GM18867 (cell line): ENCODE data around the gene MC1R.

Source experiments
- ATAC-seq: cut with Tn5 transposase; IDR thresholded peaks from one replicate; pipeline ENCODE4 v1.9.1; 2021; ENCODE audit warnings: mild to moderate bottlenecking, moderate library complexity; ENCODE audit not compliant: unreplicated experiment

The MC1R gene

GRCh38 chr16:89895482-89896250 lies 23.0 kb upstream of the MC1R start:
- no peak for ATAC-seq

DNA sequence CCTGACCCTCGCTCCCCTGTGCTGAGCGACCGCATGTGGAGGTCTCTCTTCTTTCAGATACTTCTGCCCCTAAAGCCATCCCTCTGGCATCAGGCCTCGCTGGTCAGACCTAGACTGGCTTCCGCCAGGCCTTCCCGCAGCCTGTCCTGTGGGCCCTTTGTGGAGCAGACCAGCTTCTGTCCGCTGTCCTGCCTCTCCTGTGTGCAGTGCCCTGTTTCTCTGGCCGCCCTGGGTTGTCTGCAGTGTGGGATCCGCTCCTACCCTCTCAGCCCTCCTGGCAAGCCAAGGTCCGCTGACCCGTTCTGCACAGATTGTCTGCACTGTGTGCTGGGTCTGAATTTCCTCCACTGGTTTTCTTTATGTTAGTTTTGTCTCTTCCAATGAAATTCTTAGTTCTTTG lies 21.5 kb upstream of the MC1R start:
- no peak for ATAC-seq

DNA sequence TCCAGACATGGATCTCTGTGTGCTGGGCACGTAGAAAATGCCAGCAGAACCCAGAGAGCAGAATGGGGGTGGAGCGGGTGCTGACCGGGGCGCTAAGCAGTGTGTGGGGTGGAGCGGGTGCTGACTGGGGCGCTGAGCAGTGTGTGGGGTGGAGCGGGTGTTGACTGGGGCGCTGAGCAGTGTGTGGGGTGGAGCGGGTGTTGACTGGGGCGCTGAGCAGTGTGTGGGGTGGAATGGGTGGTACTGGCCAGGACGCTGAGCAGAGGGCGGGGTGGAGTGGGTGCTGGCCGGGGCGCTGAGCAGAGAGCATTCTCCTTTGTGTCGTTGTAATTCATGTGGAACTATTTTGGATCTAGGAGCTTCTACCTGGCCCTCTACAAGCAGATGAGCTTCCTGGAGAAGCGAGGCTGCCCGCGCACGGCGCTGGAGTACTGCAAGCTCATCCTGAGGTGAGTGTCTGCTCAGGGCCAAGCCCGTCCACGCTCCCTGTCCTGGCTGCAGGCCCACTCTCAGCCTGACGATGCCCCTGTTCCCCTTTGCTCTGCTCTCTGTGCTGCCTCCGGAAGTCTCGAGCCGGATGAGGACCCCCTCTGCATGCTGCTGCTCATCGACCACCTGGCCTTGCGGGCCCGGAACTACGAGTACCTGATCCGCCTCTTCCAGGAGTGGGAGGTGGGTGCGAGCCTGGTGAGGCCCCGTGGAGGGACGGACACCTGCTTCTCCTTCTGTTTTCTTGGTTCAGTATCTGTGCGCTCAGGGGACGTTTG lies 20.3 kb upstream of the MC1R start:
- ATAC-seq = no peak

- no peak for ATAC-seq
Measured at GRCh38 chr16:89899879-89900481, 18.7 kb upstream of the MC1R start.

GRCh38 chr16:89900885-89901284 lies 17.8 kb upstream of the MC1R start:
- ATAC-seq = no peak

DNA sequence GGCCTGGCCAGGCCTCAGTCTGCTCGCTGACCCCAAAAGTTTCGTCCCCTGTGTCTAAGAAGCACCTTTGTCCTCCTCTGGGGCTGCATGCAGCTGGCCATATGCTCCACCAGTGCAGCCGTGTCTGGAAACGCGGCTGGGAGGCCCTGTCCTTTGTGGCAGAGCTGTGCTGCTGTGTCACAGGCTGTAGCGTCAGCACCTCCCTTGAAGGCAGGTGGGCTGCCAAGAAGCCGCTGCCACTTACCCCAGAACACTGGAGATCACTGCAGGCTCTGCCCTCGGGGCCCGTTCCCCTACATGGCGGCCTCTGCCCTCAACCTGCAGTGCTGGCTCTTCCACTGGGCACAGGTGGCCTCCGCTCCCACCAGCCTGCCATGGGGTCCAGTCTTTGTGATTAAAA lies 15.7 kb upstream of the MC1R start:
- no peak for ATAC-seq

- no peak for ATAC-seq
Measured at GRCh38 chr16:89903908-89904515, 14.7 kb upstream of the MC1R start.

DNA sequence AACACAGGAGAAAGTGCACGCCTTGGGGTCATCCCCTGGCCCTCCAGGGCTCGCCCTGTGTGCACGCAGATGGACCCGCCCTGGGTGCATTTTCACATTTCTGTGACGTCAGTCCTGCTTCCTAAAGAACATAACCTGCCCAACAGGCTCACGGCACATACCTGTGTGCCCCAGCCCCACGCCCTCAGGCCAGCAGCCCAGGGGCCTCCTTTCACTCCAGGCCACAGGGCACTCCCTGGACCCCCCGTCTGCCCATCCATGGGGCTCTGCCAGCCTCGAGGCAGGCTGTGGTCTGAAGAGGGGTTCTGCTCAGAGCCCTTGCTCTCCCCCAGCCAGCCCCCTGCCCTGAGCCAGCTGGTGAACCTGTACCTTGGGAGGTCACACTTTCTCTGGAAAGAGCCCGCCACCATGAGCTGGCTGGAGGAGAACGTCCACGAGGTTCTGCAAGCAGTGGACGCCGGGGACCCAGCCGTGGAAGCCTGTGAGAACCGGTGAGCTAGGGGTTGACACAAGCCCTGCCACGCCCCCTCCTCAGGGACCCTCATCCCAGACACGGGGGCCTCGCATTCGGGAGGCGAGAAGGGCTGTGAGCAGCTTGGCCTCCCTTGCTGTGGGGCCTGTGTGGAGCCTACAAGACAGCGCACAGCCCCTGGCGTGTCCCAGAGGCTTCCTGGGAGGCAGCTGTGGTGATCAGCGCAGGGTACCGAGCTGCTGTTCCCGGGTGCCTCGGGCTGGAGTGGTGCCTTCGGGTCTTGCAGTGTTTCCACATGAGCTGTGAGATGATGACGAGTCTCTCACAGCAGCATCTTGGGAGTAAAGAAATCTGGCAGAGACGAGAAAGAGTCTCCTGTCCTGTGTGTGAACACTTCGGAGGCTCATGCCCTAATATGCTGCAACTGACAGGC lies 13.8 kb upstream of the MC1R start:
- no peak for ATAC-seq

DNA sequence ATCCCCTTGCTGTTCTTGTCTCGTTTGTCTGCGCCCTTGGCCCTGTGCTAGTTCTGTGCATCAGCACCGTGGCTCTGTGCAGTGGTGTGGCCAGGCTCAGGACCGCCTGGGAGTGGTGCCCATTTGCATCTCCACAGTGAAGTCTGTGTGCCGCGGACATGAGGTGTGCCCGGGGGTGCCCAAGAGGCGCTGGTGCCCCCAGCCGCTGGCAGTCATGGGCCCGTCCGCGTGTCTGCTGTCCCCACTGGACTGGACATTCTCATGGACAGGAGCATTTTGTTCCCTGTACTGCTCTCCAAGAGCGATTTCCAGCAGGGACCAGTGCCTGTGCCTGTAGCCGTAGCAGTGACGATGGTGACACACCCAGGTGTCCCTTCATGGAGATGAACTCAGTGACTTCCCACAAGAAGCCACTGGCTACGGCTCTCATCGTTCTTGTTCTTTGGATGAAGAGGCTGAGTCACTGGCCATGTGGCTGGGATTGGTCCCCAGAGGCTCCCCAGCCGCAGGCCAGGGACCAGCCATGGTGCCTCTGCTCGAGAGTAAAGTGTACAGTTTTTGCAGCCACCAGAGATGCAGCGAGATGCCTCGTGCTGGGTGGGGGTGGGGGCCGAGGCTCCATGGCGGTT lies 13.0 kb upstream of the MC1R start:
- ATAC-seq = no peak

DNA sequence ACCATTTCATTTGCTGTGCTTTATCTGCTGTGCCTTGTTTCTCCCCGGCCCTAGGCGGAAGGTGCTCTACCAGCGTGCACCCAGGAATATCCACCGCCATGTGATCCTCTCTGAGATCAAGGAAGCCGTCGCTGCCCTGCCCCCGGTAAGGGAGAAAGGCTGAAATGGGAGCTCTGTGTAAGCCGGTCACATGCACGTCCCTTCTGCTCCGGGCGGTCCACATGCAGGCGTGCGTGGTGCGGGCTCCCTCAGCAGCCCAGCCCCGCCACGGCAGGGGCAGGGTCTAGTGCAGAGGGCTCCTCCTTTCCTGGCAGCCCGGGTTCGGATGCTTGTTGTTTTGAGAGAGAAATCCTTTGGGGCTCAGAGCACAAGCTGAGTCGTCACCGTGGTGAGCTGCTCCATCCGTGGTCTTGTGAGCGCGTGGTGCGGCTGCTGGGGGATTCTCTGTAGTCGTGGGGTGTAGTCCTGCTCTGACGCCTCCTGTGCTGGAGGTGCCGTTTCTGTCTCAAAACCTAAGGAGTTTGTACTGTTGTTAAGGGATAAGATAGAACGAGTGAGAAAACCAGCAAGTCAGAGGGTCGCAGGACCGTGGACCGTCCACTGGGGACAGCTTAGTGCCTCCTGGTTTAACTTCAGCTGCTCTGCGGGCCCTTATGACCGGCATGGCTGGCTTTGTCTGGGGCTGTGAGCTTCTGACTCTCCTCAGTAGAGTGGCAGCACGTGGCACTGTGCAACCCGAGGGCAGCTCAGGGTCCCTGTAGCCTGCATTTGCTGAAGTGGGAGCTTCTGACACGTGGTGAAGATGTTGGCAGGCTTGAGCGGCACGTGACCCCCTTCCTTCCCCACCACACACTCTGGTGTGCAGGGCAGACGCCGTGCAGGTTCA lies 12.3 kb upstream of the MC1R start:
- ATAC-seq = no peak

DNA sequence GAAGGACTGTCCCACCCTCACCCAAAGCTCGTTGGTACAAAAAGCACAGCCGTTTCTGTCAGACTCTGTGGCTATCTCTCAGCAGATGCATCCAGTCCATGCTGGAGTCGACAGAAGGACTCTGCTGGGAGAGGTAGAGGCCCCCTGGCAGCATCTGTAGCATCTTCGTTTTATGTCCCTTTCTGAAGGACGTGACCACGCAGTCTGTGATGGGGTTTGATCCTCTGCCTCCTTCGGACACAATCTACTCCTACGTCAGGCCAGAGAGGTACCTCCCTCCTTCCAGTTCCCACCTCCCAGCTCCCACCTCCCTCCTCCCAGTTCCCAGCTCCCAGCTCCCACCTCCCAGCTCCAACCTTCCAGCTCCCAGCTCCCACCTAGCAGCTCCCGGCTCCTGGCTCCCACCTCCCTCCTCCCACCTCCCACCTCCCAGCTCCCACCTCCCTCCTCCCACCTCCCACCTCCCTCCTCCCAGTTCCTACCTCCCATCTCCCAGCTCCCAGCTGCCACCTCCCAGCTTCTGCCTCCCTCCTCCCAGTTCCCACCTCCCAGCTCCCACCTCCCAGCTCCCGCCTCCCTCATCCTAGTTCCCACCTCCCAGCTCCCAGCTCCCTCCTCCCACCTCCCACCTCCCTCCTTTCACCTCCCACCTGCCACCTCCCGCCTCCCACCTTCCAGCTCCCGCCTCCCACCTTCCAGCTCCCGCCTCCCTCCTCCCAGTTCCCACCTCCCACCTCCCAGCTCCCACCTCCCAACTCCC lies 11.4 kb upstream of the MC1R start:
- no peak for ATAC-seq

- ATAC-seq = no peak
Measured at GRCh38 chr16:89908236-89908635, 10.4 kb upstream of the MC1R start.

DNA sequence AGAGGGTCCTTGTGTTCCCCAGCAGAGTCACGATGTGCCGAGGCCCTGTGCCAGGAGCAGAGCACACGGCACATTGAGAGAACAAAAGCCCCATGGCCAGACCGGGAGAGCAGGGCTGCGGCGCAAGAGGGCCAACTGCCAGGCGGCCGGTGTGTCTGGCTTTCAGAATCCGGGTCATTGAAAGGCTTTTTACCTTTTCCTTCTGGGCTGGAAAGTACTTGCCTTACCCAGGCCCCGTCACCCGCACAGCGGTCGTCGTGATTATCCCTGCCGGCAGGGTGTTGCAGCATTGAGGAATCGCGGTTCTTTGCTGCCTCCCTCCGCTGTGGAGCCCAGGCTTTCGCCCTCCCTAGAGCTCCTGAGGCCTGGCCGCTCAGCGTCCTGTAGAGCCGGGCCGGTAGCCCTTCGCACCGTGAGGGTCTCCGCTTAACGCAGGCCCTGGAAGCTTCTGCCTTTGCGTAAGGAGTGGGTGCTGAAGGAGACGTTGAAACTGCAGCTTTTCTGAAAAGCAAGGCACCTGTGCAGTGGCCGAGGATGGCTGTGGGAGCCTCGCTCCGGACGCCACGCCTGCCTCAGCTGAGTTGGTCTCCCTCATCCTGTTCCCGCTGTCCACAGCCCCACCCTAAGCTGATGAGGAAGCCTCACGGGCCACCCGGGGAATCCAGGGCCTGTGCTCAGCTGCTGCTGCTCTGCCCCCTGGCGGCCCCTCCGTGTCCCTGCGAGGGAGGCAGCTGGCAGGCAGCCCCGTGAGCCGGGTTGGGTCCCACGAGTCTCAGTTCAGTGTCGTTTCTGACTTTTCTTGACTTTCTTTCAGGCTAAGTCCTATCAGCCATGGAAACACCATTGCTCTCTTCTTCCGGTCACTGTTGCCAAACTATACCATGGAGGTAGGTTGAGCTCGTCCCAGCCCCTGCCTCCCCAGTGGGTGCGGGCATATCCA lies 8.6 kb upstream of the MC1R start:
- no peak for ATAC-seq

DNA sequence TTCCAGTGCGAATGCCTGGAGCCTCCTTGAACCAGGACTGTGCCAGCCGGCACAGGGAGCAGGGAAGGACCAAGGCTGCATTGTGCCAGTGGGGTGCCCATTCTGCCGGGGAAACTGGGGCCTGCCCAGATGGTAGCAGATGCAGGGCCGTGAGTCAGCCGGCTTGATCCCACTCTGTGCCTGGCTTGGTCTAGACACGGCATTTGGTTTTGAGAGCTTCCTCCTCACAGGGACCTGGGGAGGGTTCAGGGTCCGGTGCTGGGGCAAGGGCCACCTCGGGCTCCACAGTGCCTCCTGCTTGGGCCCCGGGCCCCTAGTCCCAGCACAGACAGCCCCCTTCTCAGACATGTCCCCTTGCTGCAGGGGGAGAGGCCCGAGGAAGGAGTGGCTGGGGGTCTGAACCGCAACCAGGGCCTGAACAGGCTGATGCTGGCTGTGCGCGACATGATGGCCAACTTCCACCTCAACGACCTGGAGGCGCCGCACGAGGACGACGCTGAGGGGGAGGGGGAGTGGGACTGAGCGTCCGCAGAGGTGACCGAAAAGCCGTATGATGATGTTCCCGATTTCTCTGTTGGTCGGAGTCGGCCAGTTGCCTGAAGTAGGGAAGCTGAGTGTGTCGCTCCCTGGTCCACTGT lies 7.8 kb upstream of the MC1R start:
- no peak for ATAC-seq

- ATAC-seq = no peak
Measured at GRCh38 chr16:89911375-89911774, 7.3 kb upstream of the MC1R start.

- ATAC-seq = no peak
Measured at GRCh38 chr16:89912143-89912542, 6.5 kb upstream of the MC1R start.

DNA sequence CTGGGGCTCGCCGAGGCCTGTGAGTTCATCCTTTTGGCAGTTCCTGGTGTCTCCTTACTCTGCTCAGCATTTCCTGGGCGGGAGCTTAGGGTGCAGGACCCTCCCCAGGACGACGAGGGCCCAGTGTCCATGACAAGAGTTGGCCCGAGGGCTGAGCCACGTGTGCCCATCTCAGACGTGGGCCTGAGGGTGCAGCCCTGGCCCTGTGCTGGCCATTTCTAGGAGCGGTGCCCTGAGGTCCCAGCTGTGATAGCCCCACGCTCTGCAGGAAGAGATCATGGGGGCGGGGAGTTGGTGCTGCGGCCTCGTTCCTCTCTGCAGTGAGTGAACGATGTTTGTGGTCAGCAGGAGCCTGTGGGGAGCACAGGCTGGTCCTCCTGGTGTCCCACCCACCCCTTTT lies 6.0 kb upstream of the MC1R start:
- no peak for ATAC-seq
